ENCODE data around the gene TUBGCP2. TPM values are rescaled to one million over a fixed set of nuclear protein-coding genes. Genes with fewer than 3 reads are reported as not detected.

The TUBGCP2 gene
- total and polyA plus RNA-seq, 9 of the 15 experiments (the other 6 are each of a cell fraction or from before 2014, with no cell fraction given) = 4.3 to 56.6 (median 28.4) TPM

DNA sequence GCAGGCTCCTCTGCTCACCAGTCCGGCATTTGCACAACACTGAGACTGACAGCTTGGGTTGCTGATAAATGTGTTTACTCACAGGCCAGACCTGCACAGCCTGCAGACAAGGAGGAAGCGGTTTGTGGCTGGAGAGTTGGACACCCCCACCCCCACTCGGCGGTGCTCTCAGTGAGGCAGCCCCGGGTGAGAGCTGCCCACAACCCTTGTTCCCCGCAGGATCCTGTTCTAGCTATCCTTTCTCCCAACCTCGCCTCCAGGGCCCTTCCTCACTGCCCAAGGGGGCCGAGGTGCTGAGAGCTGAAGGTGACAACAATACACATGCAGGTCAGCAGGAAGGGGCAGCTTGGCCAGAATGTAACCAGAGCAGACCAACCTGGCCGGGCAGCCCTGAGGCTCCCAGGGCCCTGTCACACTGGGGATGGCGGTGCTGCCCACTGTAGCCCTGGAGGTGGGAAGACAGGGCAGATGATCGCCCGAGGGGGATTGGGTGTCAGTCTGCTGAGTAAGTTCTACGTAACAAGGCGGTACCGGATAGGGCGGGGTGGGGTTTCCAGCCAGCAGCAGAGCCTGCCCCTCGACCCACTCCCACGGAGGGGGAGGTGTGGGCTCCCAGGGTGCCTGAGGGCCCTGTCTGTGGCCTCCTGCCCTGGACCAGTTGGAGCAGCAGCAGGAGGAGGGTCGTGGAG, 30.0 kb downstream of the TUBGCP2 start (continued):
- TF ChIP-seq, protein P1, sequence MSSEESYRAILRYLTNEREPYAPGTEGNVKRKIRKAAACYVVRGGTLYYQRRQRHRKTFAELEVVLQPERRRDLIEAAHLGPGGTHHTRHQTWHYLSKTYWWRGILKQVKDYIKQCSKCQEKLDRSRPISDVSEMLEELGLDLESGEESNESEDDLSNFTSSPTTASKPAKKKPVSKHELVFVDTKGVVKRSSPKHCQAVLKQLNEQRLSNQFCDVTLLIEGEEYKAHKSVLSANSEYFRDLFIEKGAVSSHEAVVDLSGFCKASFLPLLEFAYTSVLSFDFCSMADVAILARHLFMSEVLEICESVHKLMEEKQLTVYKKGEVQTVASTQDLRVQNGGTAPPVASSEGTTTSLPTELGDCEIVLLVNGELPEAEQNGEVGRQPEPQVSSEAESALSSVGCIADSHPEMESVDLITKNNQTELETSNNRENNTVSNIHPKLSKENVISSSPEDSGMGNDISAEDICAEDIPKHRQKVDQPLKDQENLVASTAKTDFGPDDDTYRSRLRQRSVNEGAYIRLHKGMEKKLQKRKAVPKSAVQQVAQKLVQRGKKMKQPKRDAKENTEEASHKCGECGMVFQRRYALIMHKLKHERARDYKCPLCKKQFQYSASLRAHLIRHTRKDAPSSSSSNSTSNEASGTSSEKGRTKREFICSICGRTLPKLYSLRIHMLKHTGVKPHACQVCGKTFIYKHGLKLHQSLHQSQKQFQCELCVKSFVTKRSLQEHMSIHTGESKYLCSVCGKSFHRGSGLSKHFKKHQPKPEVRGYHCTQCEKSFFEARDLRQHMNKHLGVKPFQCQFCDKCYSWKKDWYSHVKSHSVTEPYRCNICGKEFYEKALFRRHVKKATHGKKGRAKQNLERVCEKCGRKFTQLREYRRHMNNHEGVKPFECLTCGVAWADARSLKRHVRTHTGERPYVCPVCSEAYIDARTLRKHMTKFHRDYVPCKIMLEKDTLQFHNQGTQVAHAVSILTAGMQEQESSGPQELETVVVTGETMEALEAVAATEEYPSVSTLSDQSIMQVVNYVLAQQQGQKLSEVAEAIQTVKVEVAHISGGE (CRISPR knock-in tag; IDR thresholded peaks at IDR 0.05) = peak in 2 of 3 experiments; percentile 16 to 62; a peak in 3 of 6 replicates
- TF ChIP-seq MTA3 (IDR thresholded peaks at IDR 0.05; ENCODE audit: borderline replicate concordance) (peak; percentile 55; the same call in 1 of the 2 replicates), KDM5B (IDR thresholded peaks at IDR 0.05; ENCODE audit: insufficient replicate concordance, low read depth, low read length) (no peak), MIER1 (IDR thresholded peaks at IDR 0.05; ENCODE audit: low read depth) (no peak), ZNF583 (CRISPR knock-in tag; IDR thresholded peaks at IDR 0.05) (no peak), PHB (CRISPR knock-in tag; IDR thresholded peaks at IDR 0.05) (no peak), KAT2B (IDR thresholded peaks at IDR 0.05; ENCODE audit: low read depth, low read length) (no peak), ESRRA (IDR thresholded peaks at IDR 0.05; ENCODE audit: borderline replicate concordance, low read depth) (peak; percentile 56; the same call in 1 of the 2 replicates), ZNF197 (CRISPR knock-in tag; IDR thresholded peaks at IDR 0.05; ENCODE audit: low read depth) (no peak), FOXJ2 (tag; IDR thresholded peaks at IDR 0.05) (no peak), FOXM1 (IDR thresholded peaks at IDR 0.05; ENCODE audit: low read depth) (no peak), FOXM1 (CRISPR knock-in tag; IDR thresholded peaks at IDR 0.05; ENCODE audit: low read depth) (peak; percentile 34; the same call in 1 of the 2 replicates), PTRF (tag; IDR thresholded peaks at IDR 0.05) (no peak), ZNF354B (CRISPR knock-in tag; IDR thresholded peaks at IDR 0.05) (no peak)
- TF ChIP-seq, protein P2, sequence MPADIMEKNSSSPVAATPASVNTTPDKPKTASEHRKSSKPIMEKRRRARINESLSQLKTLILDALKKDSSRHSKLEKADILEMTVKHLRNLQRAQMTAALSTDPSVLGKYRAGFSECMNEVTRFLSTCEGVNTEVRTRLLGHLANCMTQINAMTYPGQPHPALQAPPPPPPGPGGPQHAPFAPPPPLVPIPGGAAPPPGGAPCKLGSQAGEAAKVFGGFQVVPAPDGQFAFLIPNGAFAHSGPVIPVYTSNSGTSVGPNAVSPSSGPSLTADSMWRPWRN (IDR thresholded peaks at IDR 0.05; ENCODE audit: low read depth) = no peak
- TF ChIP-seq, protein P3, sequence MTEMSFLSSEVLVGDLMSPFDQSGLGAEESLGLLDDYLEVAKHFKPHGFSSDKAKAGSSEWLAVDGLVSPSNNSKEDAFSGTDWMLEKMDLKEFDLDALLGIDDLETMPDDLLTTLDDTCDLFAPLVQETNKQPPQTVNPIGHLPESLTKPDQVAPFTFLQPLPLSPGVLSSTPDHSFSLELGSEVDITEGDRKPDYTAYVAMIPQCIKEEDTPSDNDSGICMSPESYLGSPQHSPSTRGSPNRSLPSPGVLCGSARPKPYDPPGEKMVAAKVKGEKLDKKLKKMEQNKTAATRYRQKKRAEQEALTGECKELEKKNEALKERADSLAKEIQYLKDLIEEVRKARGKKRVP (CRISPR knock-in tag; IDR thresholded peaks at IDR 0.05) = no peak
- TF ChIP-seq, protein P4, sequence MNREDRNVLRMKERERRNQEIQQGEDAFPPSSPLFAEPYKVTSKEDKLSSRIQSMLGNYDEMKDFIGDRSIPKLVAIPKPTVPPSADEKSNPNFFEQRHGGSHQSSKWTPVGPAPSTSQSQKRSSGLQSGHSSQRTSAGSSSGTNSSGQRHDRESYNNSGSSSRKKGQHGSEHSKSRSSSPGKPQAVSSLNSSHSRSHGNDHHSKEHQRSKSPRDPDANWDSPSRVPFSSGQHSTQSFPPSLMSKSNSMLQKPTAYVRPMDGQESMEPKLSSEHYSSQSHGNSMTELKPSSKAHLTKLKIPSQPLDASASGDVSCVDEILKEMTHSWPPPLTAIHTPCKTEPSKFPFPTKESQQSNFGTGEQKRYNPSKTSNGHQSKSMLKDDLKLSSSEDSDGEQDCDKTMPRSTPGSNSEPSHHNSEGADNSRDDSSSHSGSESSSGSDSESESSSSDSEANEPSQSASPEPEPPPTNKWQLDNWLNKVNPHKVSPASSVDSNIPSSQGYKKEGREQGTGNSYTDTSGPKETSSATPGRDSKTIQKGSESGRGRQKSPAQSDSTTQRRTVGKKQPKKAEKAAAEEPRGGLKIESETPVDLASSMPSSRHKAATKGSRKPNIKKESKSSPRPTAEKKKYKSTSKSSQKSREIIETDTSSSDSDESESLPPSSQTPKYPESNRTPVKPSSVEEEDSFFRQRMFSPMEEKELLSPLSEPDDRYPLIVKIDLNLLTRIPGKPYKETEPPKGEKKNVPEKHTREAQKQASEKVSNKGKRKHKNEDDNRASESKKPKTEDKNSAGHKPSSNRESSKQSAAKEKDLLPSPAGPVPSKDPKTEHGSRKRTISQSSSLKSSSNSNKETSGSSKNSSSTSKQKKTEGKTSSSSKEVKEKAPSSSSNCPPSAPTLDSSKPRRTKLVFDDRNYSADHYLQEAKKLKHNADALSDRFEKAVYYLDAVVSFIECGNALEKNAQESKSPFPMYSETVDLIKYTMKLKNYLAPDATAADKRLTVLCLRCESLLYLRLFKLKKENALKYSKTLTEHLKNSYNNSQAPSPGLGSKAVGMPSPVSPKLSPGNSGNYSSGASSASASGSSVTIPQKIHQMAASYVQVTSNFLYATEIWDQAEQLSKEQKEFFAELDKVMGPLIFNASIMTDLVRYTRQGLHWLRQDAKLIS (CRISPR knock-in tag; IDR thresholded peaks at IDR 0.05) = no peak
- TF ChIP-seq, protein P5, sequence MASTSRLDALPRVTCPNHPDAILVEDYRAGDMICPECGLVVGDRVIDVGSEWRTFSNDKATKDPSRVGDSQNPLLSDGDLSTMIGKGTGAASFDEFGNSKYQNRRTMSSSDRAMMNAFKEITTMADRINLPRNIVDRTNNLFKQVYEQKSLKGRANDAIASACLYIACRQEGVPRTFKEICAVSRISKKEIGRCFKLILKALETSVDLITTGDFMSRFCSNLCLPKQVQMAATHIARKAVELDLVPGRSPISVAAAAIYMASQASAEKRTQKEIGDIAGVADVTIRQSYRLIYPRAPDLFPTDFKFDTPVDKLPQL (IDR thresholded peaks at IDR 0.05; ENCODE audit: extremely low read depth, insufficient read length) = no peak
